GM12873 (cell line): ENCODE results near the gene CNEP1R1.

ENCODE experiments used
- CTCF ChIP-seq: IDR thresholded peaks from 2 replicates; pipeline ENCODE4 v1.5.1; 2012; ENCODE audit warnings: low read depth, mild to moderate bottlenecking, moderate library complexity, low read length, control low read depth; ENCODE audit not compliant: insufficient read depth; ENCODE audit errors: missing control alignments

The CNEP1R1 gene

GRCh38 chr16:50050802-50051201 lies 25.8 kb downstream of the CNEP1R1 start:
- TF ChIP-seq CTCF = no peak

GRCh38 chr16:50056226-50056625 lies 31.2 kb downstream of the CNEP1R1 start:
- no peak for TF ChIP-seq CTCF

GRCh38 chr16:50058091-50058771 lies 33.2 kb downstream of the CNEP1R1 start:
- TF ChIP-seq CTCF = no peak

- TF ChIP-seq CTCF = no peak
Observed at GRCh38 chr16:50059111-50059510, 34.1 kb downstream of the CNEP1R1 start.

GRCh38 chr16:50059669-50060068 lies 34.6 kb downstream of the CNEP1R1 start:
- no peak for TF ChIP-seq CTCF

GRCh38 chr16:50061326-50061725 lies 36.3 kb downstream of the CNEP1R1 start:
- TF ChIP-seq CTCF = no peak

- TF ChIP-seq CTCF = no peak
Observed at GRCh38 chr16:50065241-50065623, 40.2 kb downstream of the CNEP1R1 start.
